Measurements from ENCODE around the gene ZNF23.
A peak's percentile ranks its signal among the peaks of the same experiment; 100 is the strongest.
"Not testable (repeated sequence)": the region's sequence is repeated elsewhere in the genome, so short reads cannot be mapped to it uniquely, and the experiment has no call there.

The ZNF23 gene

GRCh38 chr16:71461686-71462648 lies at the start of gene ZNF23:
Gene ZNF23 (minus strand): TSS chr16:71462247. CDS start chr16:71456796, 5,451 bp downstream.
- peak; percentile 72 for DNase-seq (ENCODE audit: low read depth)

DNA sequence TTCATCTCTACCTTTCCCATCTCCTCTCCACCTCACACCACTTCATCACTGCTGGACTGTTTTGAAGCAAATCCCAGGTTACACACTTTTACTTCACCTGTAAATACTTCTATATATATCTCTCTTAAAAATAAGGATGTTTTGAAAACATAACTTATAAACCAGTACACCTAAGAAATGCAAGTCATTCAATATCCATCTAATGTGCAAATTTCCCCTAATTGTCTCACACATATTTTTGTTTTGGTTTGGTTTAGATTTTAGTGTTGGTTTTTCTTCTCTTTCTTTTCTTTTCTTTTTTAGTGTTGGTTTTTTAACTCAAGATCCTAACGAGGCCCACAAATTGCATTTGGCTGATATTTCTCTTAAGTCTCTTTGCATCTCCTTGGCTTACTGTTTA lies 45.0 kb upstream of the ZNF23 start:
- no peak for DNase-seq (ENCODE audit: low read depth)

DNA sequence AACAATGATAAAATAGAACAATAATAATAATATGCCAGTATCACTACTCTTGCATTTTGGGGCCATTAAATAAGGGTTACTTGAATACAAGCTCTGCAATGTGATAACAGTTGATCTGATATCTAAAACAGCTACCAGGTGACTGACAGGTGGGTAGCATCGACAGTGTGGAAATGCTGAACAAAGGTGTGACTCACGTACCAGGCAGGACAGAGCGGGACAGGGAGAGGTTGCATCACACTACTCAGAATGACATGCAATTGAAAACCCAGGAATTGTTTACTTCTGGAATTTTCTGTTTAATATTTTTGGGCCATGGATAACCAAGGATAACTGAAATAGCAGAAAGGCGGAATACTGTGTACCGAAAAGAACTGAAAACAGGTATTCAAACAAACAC lies 42.9 kb upstream of the ZNF23 start:
- DNase-seq (ENCODE audit: low read depth): no peak

DNA sequence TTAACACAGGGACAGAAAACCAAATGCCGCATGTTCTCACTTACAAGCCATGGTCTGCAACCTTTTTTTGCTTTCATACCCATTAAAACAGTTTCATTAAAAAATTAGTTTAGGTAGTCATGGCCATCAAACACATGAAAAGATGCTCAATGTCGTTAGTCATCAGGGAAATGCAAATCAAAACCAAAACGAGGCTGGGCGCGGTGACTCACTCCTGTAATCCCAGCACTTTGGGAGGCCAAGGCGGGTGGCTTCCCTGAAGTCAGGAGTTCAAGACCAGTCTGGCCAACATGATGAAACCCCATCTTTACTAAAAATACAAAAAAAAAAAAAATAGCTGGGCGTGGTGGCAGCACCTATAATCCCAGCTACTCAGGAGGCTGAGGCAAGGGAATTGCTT lies 42.0 kb upstream of the ZNF23 start:
- DNase-seq (ENCODE audit: low read depth): not testable (repeated sequence)

- no peak for DNase-seq (ENCODE audit: low read depth)
Observed at GRCh38 chr16:71501547-71501946, 39.5 kb upstream of the ZNF23 start.

GRCh38 chr16:71500964-71501363 lies 38.9 kb upstream of the ZNF23 start:
- DNase-seq (ENCODE audit: low read depth): no peak

DNA sequence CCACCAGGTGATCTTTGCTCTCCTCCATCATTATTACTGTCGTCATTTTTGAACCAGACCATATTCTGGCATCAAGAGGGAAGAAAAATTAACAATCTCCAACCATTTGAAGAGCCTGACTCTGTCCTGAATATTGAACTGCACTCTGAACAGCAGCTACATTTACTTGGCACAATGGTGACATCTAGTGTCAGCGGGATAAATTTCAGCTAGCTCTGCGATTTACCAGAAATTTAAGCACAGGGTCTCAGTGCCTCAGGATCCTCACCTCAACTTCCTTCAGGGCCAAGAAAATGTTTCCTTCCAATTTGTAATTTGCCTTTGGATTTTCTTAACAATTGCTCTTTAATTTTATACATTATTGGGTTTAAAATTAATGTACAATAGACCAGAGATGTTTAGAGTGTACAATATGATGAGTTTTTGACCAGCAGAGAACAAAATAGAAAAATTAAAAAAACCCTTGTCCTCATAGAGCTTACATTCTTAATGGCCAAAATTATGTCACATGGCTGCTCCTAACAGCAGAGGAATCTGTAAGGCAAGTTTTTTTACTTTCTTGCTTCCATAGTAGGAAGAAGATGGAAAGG lies 37.8 kb upstream of the ZNF23 start:
- DNase-seq (ENCODE audit: low read depth): peak; percentile 45

GRCh38 chr16:71498031-71498430 lies 36.0 kb upstream of the ZNF23 start:
- no peak for DNase-seq (ENCODE audit: low read depth)

GRCh38 chr16:71493213-71493612 lies 31.2 kb upstream of the ZNF23 start:
- no peak for DNase-seq (ENCODE audit: low read depth)

GRCh38 chr16:71492786-71493185 lies 30.7 kb upstream of the ZNF23 start:
- no peak for DNase-seq (ENCODE audit: low read depth)

DNA sequence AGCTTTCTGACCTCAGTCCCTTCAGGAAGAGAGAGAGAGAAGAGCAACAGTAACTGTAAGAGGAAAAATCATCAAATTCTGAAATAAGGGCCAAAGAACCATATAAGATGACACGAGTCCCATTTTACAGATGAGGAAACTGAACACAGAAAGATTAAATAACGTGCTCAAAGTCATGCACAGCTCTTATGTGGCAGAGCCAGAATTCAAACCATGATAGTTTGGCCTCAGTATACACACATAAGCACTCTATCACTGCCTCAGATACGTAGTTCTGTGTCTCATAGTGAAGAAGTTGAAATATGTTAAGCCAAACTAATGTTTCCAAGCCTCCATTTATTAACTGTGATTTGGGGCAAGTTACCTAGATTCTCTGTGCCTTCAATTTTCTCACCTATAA lies 29.0 kb upstream of the ZNF23 start:
- no peak for DNase-seq (ENCODE audit: low read depth)

GRCh38 chr16:71490361-71490760 lies 28.3 kb upstream of the ZNF23 start:
- DNase-seq (ENCODE audit: low read depth): no peak

- no peak for DNase-seq (ENCODE audit: low read depth)
Observed at GRCh38 chr16:71489122-71489521, 27.1 kb upstream of the ZNF23 start, which contains the start of gene ZNF19. Gene ZNF19 (minus strand): TSS chr16:71489324. CDS start chr16:71482114, 7,210 bp downstream.

- DNase-seq (ENCODE audit: low read depth): peak; percentile 70
Observed at GRCh38 chr16:71484006-71484893, 22.2 kb upstream of the ZNF23 start.

- DNase-seq (ENCODE audit: low read depth): no peak
Observed at GRCh38 chr16:71482569-71482968, 20.5 kb upstream of the ZNF23 start.

GRCh38 chr16:71480956-71481355 lies 18.9 kb upstream of the ZNF23 start:
- DNase-seq (ENCODE audit: low read depth): no peak

DNA sequence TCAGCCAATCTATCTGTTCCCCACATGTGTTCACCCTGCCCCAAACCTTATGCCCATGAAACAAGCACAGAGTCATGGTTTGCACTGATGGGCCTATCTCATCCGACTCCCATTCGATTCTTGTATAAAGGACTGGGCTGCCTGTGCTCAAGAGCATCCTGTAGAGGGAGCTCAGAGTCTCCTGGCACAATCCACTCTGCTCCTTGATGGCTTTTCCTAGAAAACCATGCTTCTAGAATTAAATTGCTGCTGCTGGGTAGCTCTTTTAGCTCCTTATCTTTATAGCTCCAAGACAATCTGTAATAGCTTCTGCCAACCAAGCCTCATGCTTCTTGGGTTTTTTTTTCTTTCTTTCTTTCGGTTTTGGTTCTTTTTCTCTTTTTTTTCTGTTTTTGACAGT lies 17.4 kb upstream of the ZNF23 start:
- DNase-seq (ENCODE audit: low read depth): no peak

DNA sequence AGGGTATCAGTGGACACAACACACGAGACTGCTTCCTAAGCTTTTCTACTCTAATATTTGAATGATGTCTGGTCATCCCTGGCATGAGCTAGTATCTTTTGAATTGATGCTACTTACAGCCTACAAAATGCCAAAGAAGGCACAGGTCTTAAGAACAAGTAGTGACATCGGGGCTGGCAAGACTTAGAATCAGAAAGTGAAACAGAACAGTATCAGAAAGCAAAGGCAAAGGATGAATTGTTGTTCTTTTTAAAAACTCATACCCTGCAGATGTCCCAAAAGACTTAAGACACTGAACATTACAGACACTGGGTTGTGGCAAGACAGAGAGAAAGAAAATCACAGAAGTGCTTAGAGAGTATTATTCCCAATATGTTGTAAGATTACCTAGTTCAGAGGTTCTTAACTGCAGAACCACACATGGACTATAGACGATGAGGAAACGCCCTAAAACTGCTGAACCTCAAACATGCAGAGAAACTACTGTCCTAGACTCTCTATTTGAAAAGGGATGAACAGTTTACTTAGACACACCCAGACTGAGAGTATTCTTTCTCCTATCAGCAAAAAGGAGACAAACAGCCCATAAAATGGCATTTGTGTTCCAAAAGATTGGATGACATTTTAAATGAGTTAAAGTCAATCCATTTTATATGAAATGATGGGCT lies 14.5 kb upstream of the ZNF23 start:
- no peak for DNase-seq (ENCODE audit: low read depth)

DNA sequence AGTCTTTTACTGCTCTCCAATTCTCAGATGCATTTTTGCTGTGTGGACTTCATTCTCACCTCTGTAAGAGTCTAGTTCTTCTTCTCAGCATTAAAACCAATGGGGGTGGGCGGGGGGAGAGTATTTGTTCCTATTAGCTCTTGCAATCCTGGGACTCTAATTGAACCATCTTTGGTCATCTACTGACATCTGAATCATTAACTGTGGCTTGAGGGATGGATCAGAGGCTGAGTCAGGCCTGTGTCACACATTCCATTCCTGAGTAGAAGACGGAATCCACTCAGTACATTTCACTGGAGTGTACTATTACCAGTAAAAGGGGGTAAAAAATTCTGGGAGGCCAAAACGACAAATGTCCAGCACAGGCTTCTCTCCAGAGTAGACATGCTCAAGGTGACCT lies 12.8 kb upstream of the ZNF23 start:
- no peak for DNase-seq (ENCODE audit: low read depth)

- DNase-seq (ENCODE audit: low read depth): no peak
Observed at GRCh38 chr16:71473891-71474290, 11.8 kb upstream of the ZNF23 start.

GRCh38 chr16:71472931-71473330 lies 10.9 kb upstream of the ZNF23 start:
- DNase-seq (ENCODE audit: low read depth): no peak

- DNase-seq (ENCODE audit: low read depth): no peak
Observed at GRCh38 chr16:71472051-71472450, 10.0 kb upstream of the ZNF23 start.

Measured in activated T-cell treated with anti-CD3 and anti-CD28 coated beads for 24 hours (primary cell).